HuH-7 (cell line): Measurements from ENCODE around the gene TAX1BP1.
A peak's percentile ranks its signal among the peaks of the same experiment; 100 is the strongest.

Experiments
- DNase-seq: peaks from one replicate; pipeline ENCODE4 v3.0.0; 2011; ENCODE audit warnings: low spot score

The TAX1BP1 gene

DNA sequence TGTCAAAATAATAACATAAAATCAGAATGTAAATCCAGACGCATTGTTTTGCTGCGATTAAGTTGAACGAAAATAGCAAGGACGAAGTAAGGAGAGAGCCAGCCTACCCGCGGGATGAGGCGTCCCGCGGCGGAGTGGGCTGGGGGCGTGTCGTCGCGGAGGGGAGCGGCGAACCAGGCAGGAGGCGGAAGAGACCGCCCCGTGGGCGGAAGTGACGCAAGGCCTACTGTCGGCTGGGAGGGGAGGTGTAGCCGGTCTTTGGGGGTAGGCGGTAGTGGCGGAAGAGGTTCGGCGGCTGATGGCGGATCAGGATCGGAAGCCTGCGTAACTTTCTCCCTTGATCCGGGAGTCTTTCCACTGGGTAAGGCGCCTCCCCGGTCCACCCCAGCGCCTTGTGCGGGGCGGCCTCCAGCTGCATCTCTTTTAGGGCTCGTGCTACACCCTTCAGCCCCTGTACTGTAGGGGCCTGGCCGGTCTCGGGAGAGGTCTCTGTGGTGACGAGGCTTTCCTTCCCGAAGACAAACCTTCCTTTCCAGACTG, at the start of gene TAX1BP1:
Gene TAX1BP1 (plus strand): TSS at position 254 of the 540 bp plus-strand sequence. CDS start 8,363 bp downstream, outside the sequence.
- peak; percentile 89 for DNase-seq

DNA sequence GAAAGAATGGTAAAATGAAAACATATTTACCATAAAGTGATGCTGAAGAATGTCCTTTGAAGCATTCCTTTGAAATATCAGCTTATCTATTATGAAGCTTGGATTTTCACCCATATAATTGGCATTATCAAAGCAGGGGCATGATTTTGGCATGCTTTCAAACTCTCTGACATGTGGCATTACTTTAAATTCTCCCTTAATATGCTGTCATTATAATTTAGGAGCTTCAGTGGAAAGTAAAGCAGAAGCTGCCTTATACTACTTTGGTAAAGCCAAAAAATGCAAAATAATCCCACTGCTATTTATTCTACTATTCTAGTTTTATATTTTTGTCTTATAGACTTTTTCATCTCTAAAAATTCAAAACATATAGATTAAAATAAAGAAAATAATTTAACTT, 49.3 kb upstream of the TAX1BP1 start:
- no peak for DNase-seq

DNA sequence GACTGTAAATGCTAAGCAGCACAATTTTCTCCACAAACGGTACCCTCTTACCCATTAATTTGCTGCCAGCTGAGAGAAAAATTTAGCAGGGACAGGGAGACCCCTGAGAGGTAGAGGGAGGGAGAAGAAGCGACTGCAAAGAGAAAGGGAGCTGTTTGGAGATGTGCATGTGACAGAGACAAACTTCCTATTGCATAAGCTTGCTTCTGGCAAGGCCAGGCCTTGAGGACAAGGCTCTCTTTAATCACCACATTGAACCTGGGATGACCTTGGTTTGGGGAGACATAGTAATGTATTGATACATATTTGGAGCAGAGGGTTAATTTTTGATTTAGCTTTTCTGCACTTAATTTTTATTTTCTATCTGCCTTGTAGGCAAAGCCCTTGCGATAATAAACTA, 46.2 kb upstream of the TAX1BP1 start:
- DNase-seq = no peak

DNA sequence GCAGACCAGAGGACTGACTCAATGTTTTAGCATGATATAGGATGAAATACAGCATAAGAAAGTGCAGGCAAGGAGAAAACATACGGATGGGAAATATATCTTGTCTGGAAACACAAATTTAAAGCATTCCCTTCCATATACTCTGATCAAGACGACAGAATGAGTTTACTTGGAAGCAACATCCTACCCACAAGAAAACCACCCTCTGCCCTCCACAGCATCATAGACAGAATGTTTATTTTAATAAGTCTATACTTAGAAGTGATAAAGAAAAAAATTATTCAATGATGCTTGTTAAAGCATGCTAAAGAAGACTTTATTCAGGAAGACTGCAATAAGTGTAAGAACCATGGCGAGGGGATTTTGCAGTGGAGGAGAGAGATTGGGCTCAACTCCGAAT, 44.9 kb upstream of the TAX1BP1 start:
- no peak for DNase-seq

DNA sequence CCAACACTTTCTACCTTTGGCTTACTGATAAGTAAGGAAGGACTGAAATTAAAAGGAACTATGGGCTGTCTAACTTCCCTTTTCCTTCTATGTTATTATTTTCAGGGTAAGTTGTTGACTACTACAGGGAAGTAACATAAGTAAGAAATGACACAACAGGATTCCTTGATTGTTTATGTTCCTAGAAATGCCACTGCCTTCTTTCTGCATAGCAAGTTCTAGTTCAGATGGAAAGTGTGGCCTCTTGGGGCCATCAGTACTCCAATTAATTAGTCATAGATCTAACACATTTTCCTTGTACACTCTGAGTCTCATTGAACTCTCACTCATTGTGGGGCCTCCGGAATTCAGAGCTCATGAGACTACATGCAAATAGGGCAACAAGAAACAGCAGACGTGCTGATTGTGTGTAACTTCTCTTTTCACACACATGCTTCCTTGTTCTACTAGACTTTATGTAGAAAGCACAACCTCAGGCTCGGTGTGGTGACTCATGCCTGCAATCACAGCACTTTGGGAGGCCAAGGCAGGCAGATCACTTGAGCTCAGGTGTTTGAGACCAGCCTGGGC, 42.0 kb upstream of the TAX1BP1 start:
- no peak for DNase-seq

DNA sequence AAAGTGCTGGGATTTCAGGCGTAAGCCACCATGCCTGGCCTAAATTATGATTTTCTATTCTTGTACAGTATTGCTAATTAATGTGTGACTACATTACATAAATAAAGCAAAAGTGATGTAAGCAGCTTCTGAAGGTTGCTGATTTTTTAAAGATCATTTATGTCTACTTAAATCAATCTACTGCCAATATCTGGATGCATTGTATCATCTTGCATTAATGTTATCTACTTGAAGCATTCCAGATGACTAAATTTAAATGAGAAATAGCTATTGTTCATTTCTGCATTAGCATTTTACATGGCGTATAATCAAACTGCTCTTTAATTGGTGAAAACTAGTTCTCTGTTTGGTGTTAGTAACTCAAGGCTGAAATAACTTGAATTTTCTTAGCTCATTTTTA, 40.2 kb upstream of the TAX1BP1 start:
- DNase-seq = no peak

DNA sequence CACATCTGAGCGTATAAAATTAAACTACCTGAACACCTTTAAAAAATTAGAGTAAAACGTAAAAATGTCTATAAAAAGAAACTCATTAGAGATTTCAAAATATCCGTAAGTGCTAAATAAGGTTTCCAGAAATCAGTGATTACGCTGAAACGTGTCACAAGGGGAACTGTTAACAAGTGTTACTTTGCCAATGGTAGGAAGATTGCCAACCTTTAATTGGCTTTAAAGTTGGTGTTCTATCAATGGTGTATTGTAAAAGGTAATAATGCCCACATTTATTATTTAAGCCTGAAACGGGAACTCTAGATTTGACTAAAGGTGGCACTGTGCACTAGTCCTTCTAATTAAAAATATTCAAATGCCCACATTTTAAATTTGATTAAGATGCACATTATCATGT, 39.5 kb upstream of the TAX1BP1 start:
- no peak for DNase-seq

DNA sequence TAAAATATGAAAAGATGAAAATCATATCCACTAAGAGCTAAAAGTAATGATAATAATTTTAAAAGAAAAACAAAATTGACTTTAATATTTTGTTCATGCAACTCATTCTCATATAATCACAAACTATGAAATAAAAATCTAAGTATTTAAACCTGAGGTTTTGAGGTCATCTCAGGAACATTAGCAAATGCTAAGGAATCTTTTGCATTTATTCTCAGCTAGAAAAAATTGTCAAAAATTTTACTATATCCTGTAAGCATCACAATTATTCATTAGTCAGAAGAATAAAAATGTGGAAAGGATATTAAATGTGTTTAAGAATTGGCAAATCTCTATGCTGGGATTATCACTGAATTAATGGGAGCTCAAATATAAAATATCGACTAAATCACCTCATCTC, 36.8 kb upstream of the TAX1BP1 start:
- no peak for DNase-seq

DNA sequence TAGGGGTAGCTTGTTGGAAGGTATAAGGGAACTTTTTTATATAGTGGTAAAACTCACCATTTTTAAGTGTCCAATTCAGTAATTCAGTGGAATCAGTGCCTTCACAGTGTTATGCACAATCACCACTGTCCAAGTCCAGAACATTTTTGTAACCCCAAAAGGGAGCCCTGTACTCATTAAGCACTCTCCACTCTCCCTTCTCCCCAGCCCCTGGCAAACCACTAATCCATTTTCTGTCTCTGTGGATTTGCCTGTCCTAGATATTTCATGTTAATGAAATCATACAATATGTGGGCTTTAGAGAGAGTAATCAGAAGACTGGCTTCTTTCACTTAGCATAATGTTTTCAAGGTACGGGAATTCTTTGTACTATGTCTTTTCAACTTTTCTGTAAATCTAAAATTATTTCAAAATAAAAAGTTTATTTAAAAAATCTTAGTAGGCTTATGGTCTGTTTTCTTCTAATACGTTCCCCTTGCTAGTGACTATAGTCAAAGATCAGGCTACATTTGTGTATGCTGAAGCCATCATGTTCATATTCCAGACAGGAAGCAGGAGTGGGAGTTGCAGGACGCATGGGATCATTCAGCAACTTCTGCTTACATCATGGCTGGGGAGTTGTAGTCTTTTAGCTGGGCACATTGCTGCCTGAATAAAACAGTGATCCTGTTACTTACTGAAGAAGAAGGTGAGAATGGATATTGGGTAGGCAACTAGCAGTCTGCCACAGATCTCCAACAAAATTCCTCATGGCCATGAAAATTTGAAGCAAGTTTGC, 35.4 kb upstream of the TAX1BP1 start:
- no peak for DNase-seq

DNA sequence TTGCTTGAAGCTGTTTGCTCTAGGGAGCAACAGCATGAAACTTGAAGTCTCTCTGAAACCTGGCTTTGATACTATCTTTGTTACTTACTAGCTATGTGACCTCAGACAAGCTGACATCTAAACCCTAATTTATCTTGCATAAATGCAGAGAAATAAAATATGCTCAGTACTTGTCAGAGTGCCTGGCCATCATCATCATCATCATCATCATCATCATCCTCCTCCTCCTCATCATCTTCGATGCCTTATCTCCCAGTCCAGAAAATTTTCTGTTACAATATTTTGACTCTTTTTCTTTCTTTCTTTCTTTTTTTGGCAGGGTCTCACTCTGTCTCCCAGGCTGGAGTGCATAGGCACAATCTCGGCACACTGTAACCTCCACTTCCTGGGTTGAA, 34.8 kb upstream of the TAX1BP1 start:
- no peak for DNase-seq

DNA sequence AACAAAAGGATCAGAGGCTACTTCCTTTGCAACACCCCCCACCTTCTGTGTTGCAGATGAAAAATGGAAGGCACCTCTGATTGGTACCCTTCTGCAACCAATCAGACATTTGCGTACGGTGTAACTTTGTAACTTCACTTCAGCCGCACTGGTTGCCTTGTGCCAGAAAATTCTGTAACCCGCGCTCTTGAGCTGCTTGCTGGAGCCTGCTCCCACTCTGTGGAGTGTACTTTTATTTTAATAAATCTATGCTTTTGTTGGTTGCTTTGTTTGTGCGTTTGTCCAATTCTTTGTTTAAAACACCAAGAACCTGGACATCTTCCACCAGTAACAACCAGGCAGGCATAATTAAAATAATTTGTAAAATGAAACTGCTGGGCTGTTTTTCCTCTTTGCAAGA, 31.5 kb upstream of the TAX1BP1 start:
- DNase-seq = no peak

DNA sequence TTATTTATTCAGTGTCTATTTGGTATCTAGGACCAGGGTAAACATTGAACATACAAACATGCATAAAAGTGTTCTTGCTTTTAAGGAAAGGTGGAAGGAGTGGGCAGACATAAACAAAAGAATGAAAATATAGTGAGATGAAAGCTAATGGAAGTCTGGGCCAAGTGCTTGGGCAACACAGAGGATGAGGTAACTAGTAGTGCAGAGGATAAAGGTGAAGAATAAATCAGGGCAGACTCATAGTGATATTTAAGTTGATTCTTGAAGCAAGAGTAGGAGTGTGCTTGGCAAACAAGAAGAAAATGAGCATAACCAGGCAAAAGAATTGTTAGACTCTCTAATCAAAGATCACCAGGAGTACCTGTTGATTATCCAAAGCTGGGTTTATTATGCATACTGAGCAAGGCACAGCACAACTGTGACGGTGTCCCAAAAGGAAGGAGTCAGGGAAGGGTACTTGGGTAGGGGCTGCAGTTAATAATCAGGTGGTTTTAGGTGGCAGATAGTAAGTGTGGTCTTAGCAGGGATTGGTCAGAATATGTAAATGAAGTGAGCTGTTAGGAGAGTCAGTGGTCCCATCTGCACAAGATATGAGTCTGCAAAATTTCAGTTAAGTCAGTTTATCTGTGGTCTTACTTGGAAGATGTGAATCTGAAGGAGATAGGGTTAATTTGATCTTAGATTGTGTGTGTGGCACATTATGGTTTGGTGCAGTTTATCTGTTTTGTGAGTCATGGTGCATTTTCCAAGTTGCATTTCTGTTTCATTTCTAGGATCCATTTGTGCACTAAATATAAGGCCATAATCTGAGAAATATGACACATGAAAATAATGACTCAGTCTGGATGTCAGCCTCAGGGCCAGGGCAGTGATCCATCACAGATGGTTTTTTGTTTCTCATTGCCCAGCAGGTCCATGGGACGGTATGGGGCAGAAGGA, 30.6 kb upstream of the TAX1BP1 start:
- no peak for DNase-seq

DNA sequence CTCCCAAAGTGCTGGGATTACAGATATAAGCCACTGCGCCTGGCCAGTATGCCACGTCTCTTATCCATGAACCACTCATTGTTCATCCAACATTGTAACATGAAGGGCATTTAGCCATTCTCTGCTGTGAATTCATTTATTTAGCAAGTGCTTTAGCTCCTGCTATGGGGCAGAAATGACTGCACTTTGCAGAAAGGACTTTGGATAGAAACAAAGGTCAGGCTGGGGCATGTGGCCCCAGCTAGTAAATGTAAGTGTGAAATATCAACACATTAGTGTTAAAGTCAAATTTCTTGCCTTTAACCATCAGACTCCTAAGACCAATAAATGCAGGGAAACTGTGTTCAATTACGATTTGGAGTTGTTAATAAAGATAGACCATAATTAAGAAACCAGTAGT, 27.7 kb upstream of the TAX1BP1 start:
- no peak for DNase-seq

DNA sequence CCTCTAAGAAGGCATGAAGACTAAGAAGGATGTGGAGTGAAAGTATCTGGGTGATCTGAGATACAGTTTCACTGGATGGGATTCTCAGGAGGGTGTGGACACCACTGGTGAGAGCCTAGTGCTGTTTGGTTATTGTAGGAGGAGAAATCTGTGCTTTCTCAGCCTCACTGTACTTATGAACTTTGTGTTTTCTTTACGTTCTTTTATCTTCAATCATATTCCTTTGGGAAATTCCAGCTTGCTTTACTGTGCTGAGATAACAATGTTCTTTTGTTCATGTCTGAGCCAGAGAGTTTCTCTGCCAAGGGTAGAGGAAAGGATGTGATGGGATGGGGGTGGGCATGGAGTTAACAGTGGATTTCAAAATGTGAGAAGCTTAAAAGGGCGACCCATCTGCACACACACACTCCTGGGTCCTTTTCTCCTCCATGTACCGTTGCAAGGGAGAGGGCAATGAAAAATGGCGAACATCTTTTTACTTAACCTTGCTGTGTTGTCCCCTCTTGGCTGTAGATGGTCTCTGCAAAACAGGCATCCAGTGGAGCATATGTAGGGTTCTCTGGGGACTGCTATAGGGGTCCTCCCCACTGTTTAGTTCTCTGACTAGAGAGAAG, 25.0 kb upstream of the TAX1BP1 start:
- DNase-seq = no peak

DNA sequence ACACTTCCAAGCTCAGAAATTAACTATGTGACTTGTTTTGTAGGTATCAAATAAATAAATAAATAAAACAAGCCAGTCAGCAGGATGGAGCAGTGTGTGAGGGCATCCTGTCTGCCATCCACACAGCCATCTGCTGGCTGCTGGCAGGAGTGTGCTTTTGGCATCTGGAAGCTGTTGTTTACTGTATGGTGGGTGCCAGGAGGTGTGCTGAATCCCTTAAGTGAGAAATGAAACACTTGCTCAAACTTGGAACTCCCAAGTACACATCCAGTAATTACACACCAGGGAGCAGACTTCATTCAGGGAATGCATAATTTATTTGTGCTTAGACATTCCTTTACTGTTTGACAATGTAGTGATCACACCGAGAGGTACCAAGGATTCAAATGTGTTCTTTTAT, 16.9 kb upstream of the TAX1BP1 start:
- no peak for DNase-seq

DNA sequence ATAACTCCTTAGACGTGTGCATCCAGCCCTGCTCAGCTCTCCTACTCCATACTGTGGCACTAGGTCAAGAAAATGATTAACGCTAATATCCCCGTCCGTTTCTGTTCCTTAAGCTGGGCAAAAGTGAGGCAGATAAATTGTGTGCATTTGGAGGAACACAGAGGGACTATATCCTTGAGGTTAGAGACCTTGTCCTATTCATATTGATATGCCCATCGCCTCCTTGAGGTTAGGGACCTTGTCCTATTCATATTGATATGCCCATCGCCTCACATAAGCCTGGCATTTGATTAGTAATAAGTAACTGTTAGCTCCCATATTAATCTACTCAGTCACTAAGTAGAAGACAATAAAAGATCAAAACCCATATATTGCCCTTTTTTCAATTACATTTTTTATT, 12.9 kb upstream of the TAX1BP1 start:
- no peak for DNase-seq

DNA sequence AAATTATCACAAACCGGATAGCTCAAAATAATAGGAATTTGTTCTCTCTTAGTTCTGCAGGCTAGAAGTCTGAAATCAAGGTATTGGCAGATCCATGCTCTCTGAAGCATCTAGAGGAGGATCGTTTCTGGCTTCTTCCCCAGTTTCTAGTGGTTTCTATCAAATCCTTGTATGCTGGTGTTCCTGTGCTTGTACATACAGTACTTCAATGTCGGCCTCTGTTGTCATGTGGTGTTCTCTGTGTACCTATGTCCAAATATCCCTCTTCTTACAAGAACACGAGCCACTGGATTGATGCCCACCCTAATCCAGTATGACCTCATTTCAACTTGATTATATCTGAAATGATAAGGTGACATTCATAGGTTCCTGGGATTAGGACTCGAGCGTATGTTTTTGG, 9.8 kb upstream of the TAX1BP1 start:
- no peak for DNase-seq

DNA sequence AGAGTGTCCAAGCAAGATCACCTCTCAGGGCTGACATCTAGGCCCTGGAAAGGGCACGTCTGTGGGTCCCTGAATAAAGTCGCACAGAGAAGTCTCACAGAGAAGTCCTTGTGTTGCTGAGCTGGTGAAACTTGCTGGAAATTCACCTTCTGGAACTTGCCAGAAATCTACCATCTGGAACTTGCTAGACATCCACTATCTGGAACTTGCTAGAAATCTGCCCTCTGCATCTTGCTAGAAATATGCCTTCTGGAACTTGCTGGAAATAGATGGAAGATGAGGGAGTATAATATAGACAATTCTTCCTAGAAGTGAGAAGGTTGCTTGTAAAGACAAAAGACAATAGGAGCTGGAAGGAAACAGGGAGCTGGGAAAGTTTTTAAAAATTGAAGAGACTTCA, 5.4 kb upstream of the TAX1BP1 start:
- no peak for DNase-seq

DNA sequence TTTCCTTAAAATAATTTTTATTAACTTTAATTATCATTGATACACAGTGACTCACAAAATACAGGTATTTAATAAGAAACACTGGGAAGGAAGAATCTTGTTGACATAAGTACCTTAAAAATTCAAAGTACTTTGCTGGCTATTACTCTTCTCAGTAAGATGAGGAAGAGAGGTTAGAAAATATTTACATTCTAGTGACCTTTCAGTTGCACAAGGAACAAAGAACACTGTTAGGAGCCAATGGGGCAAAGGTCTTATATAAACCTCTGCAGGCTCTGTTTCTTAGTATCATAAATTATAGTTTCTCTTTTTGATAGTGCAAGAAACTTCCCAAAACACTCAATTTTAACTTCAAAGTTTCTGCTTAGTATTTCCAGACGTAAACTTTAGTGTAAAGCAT, 4.8 kb upstream of the TAX1BP1 start:
- peak; percentile 53 for DNase-seq

DNA sequence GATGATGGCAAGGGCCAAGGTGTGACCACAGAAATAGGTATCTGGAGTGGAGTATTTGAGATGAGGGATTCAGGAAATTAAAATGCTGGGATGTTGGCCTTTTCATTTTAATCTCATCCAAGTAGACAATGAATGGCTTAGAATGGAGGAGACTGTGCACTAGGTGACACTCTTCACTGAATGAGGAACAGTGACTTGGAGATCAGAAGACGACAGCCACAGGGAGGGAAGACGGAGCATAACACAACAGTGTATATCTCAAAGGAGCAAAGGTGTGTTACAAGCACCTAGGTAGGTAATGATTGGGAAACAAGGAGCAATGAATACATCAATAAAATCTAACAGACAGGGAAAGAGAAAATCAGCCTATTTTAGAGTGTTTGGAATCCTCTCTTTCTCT, 4.1 kb upstream of the TAX1BP1 start:
- DNase-seq = no peak

DNA sequence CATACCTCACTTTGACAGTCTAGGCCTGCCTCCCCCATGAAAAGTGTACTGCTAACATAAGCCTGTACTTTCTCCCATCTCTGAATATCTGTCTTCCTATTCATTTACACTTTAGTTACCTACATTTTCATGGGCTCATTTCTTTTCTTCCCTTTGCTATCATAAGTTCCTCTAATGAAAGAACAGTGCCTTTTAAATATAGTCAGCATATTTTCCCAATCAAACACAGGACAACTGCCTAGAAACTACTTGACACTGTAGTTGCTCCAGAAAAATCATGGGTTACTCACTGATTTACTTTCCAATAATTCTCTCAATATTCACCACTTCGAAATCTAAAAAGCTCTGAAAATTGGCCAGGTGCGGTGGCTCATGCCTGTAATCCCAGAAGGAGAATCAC, 2.8 kb upstream of the TAX1BP1 start:
- DNase-seq = no peak

DNA sequence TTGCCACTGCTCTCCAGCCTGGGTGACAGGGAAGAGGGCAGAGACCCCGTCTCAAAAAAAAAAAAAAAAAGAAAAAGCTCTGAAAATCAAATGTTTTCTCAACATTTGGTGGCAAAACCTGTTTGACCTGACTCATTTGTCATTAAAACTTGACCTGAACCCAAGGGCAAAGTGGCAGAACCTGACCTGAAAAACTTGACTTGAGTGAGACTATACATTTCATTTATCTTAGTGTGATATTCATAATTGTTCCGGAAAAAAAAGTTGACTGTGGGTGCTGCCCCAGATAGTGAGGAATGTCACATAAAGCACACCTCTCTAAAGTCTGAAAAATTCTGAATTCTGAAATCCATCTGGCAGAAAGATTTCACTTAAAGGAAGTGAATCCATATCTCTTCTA, 2.3 kb upstream of the TAX1BP1 start:
- no peak for DNase-seq
